Kidney (tissue), 14 donors: ENCODE results near the gene CABS1. TPM values are rescaled to one million over a fixed set of nuclear protein-coding genes. Genes with fewer than 3 reads are reported as not detected.

Source experiments
- DNase-seq, 5 donors: peaks; one replicate each; pipeline ENCODE4 v3.0.0-alpha.2; 2013 to 2020
- FAIRE-seq: peaks from 2 replicates; lab custom pipeline; 2012; peaks lifted over from hg19 to GRCh38; lab: Jason Lieb, UNC
- H3K27ac ChIP-seq, 2 donors: one replicate each; pipeline ENCODE4 v1.7.0; 2013; ENCODE audit warnings: low read depth in 2 of 2, low read length in 2 of 2, inconsistent platforms in 1 of 2
- H3K27me3 ChIP-seq: one replicate; pipeline ENCODE4 v1.7.1; 2013; ENCODE audit warnings: low read length, inconsistent platforms; ENCODE audit not compliant: control insufficient read depth, insufficient read depth
- H3K36me3 ChIP-seq, 3 donors: one replicate each; pipeline versions ENCODE4 v1.7.0 to v1.7.1; 2013; ENCODE audit warnings: low read length in 3 of 3, control low read depth in 1 of 3, inconsistent platforms in 1 of 3; ENCODE audit not compliant: insufficient read depth in 3 of 3, control insufficient read depth in 2 of 3
- H3K4me1 ChIP-seq, 3 donors: one replicate each; pipeline versions ENCODE4 v1.7.0 to v1.7.1; 2013; ENCODE audit warnings: low read length in 3 of 3, inconsistent platforms in 1 of 3, low read depth in 1 of 3; ENCODE audit not compliant: control insufficient read depth in 2 of 3, insufficient read depth in 2 of 3
- H3K4me3 ChIP-seq, 3 donors: one replicate each; pipeline versions ENCODE4 v1.7.0 to v1.8.1; 2013; ENCODE audit warnings: low read length in 3 of 3, control low read depth in 1 of 3, inconsistent platforms in 1 of 3
- H3K9ac ChIP-seq, 3 donors: one replicate each; pipeline versions ENCODE4 v1.7.0 to v1.7.1; 2013; ENCODE audit warnings: low read length in 3 of 3, control low read depth in 1 of 3, inconsistent platforms in 1 of 3
- H3K9me3 ChIP-seq, 3 donors: one replicate each; pipeline versions ENCODE4 v1.7.0 to v1.7.1; 2013; ENCODE audit warnings: low read length in 3 of 3, control low read depth in 1 of 3, inconsistent platforms in 1 of 3; ENCODE audit not compliant: control insufficient read depth in 2 of 3, insufficient read depth in 1 of 3
- CTCF ChIP-seq: IDR thresholded peaks from 3 replicates; pipeline ENCODE4 v1.5.1; 2012; ENCODE audit warnings: mild to moderate bottlenecking, moderate library complexity, borderline replicate concordance; ENCODE audit not compliant: insufficient read depth; ENCODE audit errors: extremely low read depth
- intact Hi-C: fragments of 100-400 bp; cut with DNase I; formaldehyde crosslinking; loops from one replicate; pipeline ENCODE4 v1.11.1; 2022
- polyA plus RNA-seq: library from polyadenylated mRNA; stranded (reverse); fragments of 350-450 nt; fragmentation: Illumina TruSeq; extraction: RNeasy Lipid Tissue Mini Kit (QIAGEN cat#74804); gene quantifications from one replicate; pipeline ENCODE4 v1.2.3, GENCODE V29; 2014; ENCODE audit warnings: low read depth, low replicate concordance; ENCODE audit not compliant: insufficient read depth
- total RNA-seq: library from RNA; stranded (reverse); fragmentation: NEBNext Ultra II Directional; extraction: Animal tissue kit (Norgen Biotek cat#: 25700); gene quantifications from one replicate; pipeline ENCODE4 v1.2.1, GENCODE V29; 2021
- donor health status: control.
- donor health status: control.
- donor health status: control.
- donor health status: control.
- donor health status: control.
- donor health status: DM: yes; HTN: yes; CAD: no.
- donor health status: Normal renal cell carcinoma (clear cell type).

The CABS1 gene
- total and polyA plus RNA-seq, 2 donors from 2014 or later, result not detected

GRCh38 chr4:70297576-70297975, 37.2 kb upstream of the CABS1 start:
- TF ChIP-seq CTCF, result no peak
- DNase-seq, result no peak
- Histone ChIP-seq H3K36me3 (no peaks in the 10 kb centered on the region), H3K27ac (no peak overlapping the region), H3K27me3 (no peaks in the 10 kb centered on the region), H3K9me3 (no peaks in the 10 kb centered on the region), H3K4me1 (no peaks in the 10 kb centered on the region), H3K9ac (no peak overlapping the region), H3K4me3 (no peak overlapping the region)
- no peak for FAIRE-seq
- intact Hi-C loops, result no loop called here

DNA sequence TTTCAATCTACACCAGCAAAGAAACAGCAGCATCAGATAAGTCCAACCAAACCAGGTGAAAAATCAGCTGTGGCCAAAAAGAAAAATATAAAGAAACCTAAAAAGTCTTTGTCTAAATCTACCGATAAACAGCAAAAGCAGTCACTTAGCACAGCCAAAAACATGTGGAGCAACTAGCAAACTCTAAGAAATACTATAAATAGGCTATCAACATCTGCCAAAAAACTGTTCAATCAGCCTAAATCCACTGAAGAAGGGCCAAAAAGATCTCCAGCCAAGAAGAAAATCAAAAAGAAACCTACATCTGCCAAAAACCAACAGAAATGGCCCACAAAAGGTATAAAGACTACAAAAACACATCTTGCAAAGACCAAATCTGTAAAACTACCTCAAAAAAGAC, 36.7 kb upstream of the CABS1 start:
- FAIRE-seq, result no peak
- Histone ChIP-seq H3K9ac (no peak overlapping the region), H3K27me3 (no peaks in the 10 kb centered on the region), H3K36me3 (no peaks in the 10 kb centered on the region), H3K4me1 (no peaks in the 10 kb centered on the region), H3K4me3 (no peak overlapping the region), H3K27ac (no peak overlapping the region), H3K9me3 (no peaks in the 10 kb centered on the region)
- no peak for TF ChIP-seq CTCF
- peak in 1 of 5 donors; percentile 38 for DNase-seq
- intact Hi-C loops, result no loop called here

DNA sequence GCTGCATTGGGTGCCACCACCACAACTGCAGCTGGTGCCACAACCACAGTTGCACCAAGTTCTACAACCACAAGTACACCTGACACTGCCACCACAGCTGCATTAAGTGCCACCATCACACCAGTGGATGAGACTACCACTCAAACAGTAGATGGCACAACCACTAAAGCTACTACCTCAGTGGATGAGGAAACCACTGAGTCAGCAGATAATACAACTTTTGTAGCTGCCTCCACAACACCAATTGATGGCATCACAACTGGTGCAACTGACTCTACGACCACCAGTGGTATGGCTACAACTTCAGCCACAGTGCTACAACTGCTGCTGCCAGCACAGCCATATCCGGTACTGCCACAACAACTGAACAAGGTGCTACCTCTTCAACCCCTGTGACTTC, 35.1 kb upstream of the CABS1 start:
- intact Hi-C loops, result no loop called here
- H3K27me3 ChIP-seq, result no peaks in the 10 kb centered on the region
- DNase-seq, result no peak
- H3K4me1 ChIP-seq, result no peaks in the 10 kb centered on the region
- H3K9me3 ChIP-seq, result no peaks in the 10 kb centered on the region
- H3K36me3 ChIP-seq, result no peaks in the 10 kb centered on the region
- no peak overlapping the region for H3K9ac ChIP-seq
- H3K4me3 ChIP-seq, result no peak overlapping the region
- no peak overlapping the region for H3K27ac ChIP-seq
- no peak for TF ChIP-seq CTCF
- no peak for FAIRE-seq

DNA sequence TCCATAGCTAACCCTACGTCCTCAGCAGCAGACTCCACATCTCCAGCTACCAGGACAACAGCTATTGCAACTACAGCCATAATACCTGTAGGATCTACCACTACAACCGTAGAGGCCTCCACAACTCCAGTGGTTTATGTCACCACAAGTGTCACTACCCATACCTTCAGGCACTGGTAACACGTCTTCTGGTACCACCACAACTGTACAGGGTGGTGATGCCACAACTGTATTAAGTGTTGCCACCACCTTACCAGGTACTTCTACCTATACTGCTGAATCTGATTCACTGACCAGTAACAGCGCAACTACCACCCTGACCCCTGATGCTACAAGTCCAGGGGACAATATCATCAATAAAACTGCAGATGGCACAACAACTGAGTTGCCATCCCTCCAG, 34.6 kb upstream of the CABS1 start:
- Histone ChIP-seq H3K27me3 (no peaks in the 10 kb centered on the region), H3K4me3 (no peak overlapping the region), H3K4me1 (no peaks in the 10 kb centered on the region), H3K9ac (no peak overlapping the region), H3K36me3 (no peaks in the 10 kb centered on the region), H3K27ac (no peak overlapping the region), H3K9me3 (no peaks in the 10 kb centered on the region)
- intact Hi-C loops, result no loop called here
- FAIRE-seq (no peak), DNase-seq (no peak)
- TF ChIP-seq CTCF, result no peak
